ENCODE measurements around the gene PRUNE1. TPM values are rescaled to one million over a fixed set of nuclear protein-coding genes. Genes with fewer than 3 reads are reported as not detected.

PRUNE1 gene
- total and polyA plus RNA-seq, 2 of the 4 experiments (the other 2 are of a cell fraction), result 7.9 to 9.4 TPM

- no peak for ATAC-seq (ENCODE audit: low read depth)
- H3K4me3 ChIP-seq (ENCODE audit: insufficient read depth, low read depth, low read length), result no peak overlapping the region
- no peaks in the 10 kb centered on the region for H3K9me3 ChIP-seq (ENCODE audit: control insufficient read depth, insufficient read depth, low read length)
- ChIA-PET CTCF (no interaction called here), POLR2A (ENCODE audit: unreplicated experiment) (interaction anchor here (0.5 to 0.6 kb wide), 2 partner anchors 160 to 370 kb away, joined by 3 to 5 read pairs; no protein-coding TSS in a partner anchor)
- no peak overlapping the region for H4K5ac ChIP-seq (ENCODE audit: low read depth, low read length)
- no peak overlapping the region for H2BK20ac ChIP-seq (ENCODE audit: low read depth, low read length)
- no peak overlapping the region for H3K4ac ChIP-seq (ENCODE audit: low read depth, low read length)
- H4K8ac ChIP-seq (ENCODE audit: low read depth in 2 of 2, low read length in 2 of 2), result no peak overlapping the region
- H3K4me1 ChIP-seq (ENCODE audit: control insufficient read depth, insufficient read depth, low read length), result peaks cover 29% of the 10 kb centered on the region
- no peak overlapping the region for H3K4me2 ChIP-seq (ENCODE audit: low read depth, low read length)
- no CpG with 5 or more reads among the region's 4 CpGs for WGBS, 2 experiments (ENCODE audit: extremely low coverage in 2 of 2, insufficient read length in 1 of 2)
- H3K9me1 ChIP-seq (ENCODE audit: insufficient read depth, low read length), result peaks cover 39% of the 10 kb centered on the region
- H4K91ac ChIP-seq (ENCODE audit: insufficient read depth, low read depth, low read length), result no peak overlapping the region
- H2BK120ac ChIP-seq (ENCODE audit: low read depth, low read length), result no peak overlapping the region
- no peak overlapping the region for H2AK5ac ChIP-seq (ENCODE audit: low read depth, low read length)
- no peak overlapping the region for H2BK5ac ChIP-seq (ENCODE audit: low read depth, low read length, poor library complexity, severe bottlenecking)
- peaks cover 77% of the 10 kb centered on the region for H4K20me1 ChIP-seq (ENCODE audit: insufficient read depth, low read length)
- H3K14ac ChIP-seq (replicated peaks; ENCODE audit: low read depth, low read length), result no peak overlapping the region
- no TSS peak for BruUV-seq (replicated peaks)
- H3K79me1 ChIP-seq (ENCODE audit: low read depth in 1 of 2, low read length in 2 of 2), result peaks cover 30 to 83% of the 10 kb centered on the region in 2 experiments
- H2AFZ ChIP-seq (replicated peaks; ENCODE audit: low read length, poor library complexity), result no peak overlapping the region
- no peak overlapping the region for H3K9ac ChIP-seq (ENCODE audit: low read depth, low read length)
- intact Hi-C loops (cut with micrococcal nuclease), result no loop called here
- H3K27me3 ChIP-seq (ENCODE audit: control insufficient read depth, insufficient read depth, low read length), result no peaks in the 10 kb centered on the region
- H3K27ac ChIP-seq (ENCODE audit: insufficient read depth, low read length), result no peak overlapping the region
- peak overlapping the region; percentile 5 for H2AK9ac ChIP-seq (replicated peaks; ENCODE audit: low read depth, low read length, poor library complexity)
- TF ChIP-seq CHD1 (IDR thresholded peaks at IDR 0.05; ENCODE audit: low read depth, low read length) (no peak), CTCF (conservative IDR thresholded peaks at IDR 0.05; ENCODE audit: low read depth, low read length) (no peak), RAD21 (IDR thresholded peaks at IDR 0.05; ENCODE audit: low read length) (no peak), CEBPB (IDR thresholded peaks at IDR 0.05; ENCODE audit: low read depth, low read length) (no peak), FOS (IDR thresholded peaks at IDR 0.05; ENCODE audit: low read depth, low read length) (no peak), MAZ (IDR thresholded peaks at IDR 0.05; ENCODE audit: borderline replicate concordance, low read depth, low read length) (no peak), NFE2L2 (IDR thresholded peaks at IDR 0.05; ENCODE audit: low read depth, low read length) (no peak), BHLHE40 (IDR thresholded peaks at IDR 0.05; ENCODE audit: low read depth, low read length) (no peak), MXI1 (IDR thresholded peaks at IDR 0.05; ENCODE audit: borderline replicate concordance, low read depth, low read length) (no peak), MAFK (IDR thresholded peaks at IDR 0.05; ENCODE audit: low read depth, low read length) (no peak), RCOR1 (IDR thresholded peaks at IDR 0.05; ENCODE audit: insufficient replicate concordance, low read length) (no peak), RFX5 (IDR thresholded peaks at IDR 0.05; ENCODE audit: low read depth, low read length) (no peak), SMC3 (IDR thresholded peaks at IDR 0.05; ENCODE audit: low read depth, low read length) (no peak), POLR2A (IDR thresholded peaks at IDR 0.05; ENCODE audit: low read depth, low read length) (no peak)
- TF ChIP-seq, protein P1, sequence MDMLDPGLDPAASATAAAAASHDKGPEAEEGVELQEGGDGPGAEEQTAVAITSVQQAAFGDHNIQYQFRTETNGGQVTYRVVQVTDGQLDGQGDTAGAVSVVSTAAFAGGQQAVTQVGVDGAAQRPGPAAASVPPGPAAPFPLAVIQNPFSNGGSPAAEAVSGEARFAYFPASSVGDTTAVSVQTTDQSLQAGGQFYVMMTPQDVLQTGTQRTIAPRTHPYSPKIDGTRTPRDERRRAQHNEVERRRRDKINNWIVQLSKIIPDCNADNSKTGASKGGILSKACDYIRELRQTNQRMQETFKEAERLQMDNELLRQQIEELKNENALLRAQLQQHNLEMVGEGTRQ (IDR thresholded peaks at IDR 0.05; ENCODE audit: low read depth, low read length), result no peak
- TF ChIP-seq, protein P2, sequence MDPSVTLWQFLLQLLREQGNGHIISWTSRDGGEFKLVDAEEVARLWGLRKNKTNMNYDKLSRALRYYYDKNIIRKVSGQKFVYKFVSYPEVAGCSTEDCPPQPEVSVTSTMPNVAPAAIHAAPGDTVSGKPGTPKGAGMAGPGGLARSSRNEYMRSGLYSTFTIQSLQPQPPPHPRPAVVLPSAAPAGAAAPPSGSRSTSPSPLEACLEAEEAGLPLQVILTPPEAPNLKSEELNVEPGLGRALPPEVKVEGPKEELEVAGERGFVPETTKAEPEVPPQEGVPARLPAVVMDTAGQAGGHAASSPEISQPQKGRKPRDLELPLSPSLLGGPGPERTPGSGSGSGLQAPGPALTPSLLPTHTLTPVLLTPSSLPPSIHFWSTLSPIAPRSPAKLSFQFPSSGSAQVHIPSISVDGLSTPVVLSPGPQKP (IDR thresholded peaks at IDR 0.05; ENCODE audit: borderline replicate concordance, low read depth, low read length), result no peak
- H3K56ac ChIP-seq (ENCODE audit: extremely low read depth, insufficient read depth, low read length), result no peak overlapping the region
- dilution Hi-C loops (cut with HindIII; ENCODE audit: low sequenced_read_pairs, unreplicated experiment), result no loop called here
- DNase-seq, result no peak
- H3K36me3 ChIP-seq (ENCODE audit: control insufficient read depth, insufficient read depth, low read length), result peaks cover 51% of the 10 kb centered on the region
- H2BK15ac ChIP-seq (ENCODE audit: low read depth, low read length), result no peak overlapping the region
- in situ Hi-C loops (cut with MboI; ENCODE audit: low sequenced_read_pairs), result no loop called here
- no peak overlapping the region for H3K23ac ChIP-seq (ENCODE audit: low read depth, low read length)
- H3K18ac ChIP-seq (ENCODE audit: low read depth, low read length), result no peak overlapping the region
Measured at GRCh38 chr1:150968491-150968890, 39.8 kb upstream of the PRUNE1 start.

Data from IMR-90 (cell line).